ENCODE data around the gene PHLDA1.

DNA sequence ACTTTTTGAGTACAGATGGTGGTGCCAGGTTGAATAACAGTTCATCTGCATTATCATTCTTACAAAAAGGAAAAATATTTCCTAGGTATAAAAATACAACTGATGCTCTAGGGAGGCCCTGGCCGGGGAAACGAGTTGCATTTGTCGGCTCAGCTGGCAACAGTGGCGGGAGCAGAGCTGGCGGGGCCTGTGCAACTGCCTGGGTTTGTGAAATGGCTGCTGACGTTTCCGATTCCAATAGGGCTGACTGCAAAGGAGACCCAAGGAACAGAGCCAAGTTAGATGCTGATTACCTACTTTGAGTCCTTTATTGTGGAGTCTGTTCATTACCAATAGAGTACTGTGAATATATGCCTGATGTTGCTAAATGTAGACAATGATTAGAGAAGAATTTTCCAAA is 25.8 kb upstream of the PHLDA1 start:
- TF ChIP-seq, protein P1, sequence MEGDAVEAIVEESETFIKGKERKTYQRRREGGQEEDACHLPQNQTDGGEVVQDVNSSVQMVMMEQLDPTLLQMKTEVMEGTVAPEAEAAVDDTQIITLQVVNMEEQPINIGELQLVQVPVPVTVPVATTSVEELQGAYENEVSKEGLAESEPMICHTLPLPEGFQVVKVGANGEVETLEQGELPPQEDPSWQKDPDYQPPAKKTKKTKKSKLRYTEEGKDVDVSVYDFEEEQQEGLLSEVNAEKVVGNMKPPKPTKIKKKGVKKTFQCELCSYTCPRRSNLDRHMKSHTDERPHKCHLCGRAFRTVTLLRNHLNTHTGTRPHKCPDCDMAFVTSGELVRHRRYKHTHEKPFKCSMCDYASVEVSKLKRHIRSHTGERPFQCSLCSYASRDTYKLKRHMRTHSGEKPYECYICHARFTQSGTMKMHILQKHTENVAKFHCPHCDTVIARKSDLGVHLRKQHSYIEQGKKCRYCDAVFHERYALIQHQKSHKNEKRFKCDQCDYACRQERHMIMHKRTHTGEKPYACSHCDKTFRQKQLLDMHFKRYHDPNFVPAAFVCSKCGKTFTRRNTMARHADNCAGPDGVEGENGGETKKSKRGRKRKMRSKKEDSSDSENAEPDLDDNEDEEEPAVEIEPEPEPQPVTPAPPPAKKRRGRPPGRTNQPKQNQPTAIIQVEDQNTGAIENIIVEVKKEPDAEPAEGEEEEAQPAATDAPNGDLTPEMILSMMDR (IDR thresholded peaks at IDR 0.05 in 8 of 11, conservative IDR thresholded peaks at IDR 0.05 in 3 of 11), result no peak
- TF ChIP-seq POLR2A (IDR thresholded peaks at IDR 0.05), result no peak
- peak in 1 of 3 donors; percentile 32 for TF ChIP-seq POLR2AphosphoS5 (IDR thresholded peaks at IDR 0.05)
